HEK293 (cell line): Measurements from ENCODE around the gene RAET1E.

Source experiments
- CTCF ChIA-PET: fragments of 350-600 bp; formaldehyde crosslinking; extraction: SDS; loops from one replicate; lab custom pipeline; 2021; ENCODE audit warnings: antibody characterized with exemption; lab: Yijun Ruan, JAX
- POLR2A ChIA-PET: fragments of 300-600 bp; formaldehyde crosslinking; extraction: SDS; loops from one replicate; lab custom pipeline; 2020; ENCODE audit warnings: antibody characterized with exemption, inconsistent platforms; lab: Yijun Ruan, JAX
- H3K27ac ChIP-seq: fragments of 200-500 bp; sonication (Bioruptor generic); 2 replicates; pipeline ENCODE4 v1.5.1; 2014; ENCODE audit warnings: low read depth, low read length, control low read depth, inconsistent platforms; ENCODE audit errors: extremely low read depth
- H3K36me3 ChIP-seq, 2 experiments: fragments of 200-500 bp in 1 of 2; sonication (Bioruptor generic) in 1 of 2; 1 replicate in 1 of 2; 2 replicates in 1 of 2; pipeline ENCODE4 v1.5.1; 2014 to 2017; ENCODE audit warnings: inconsistent platforms in 2 of 2, low read length in 2 of 2; ENCODE audit not compliant: control insufficient read depth in 2 of 2, insufficient read depth in 1 of 2
- H3K4me1 ChIP-seq: fragments of 200-500 bp; sonication (Bioruptor generic); 2 replicates; pipeline ENCODE4 v1.5.1; 2014; ENCODE audit warnings: mild to moderate bottlenecking, low read length, inconsistent platforms; ENCODE audit not compliant: control insufficient read depth, insufficient read depth
- H3K4me3 ChIP-seq: 2 replicates; pipeline ENCODE4 v1.5.1; 2011; ENCODE audit warnings: low read depth, mild to moderate bottlenecking, control low read depth, low read length, moderate library complexity
- H3K9me3 ChIP-seq: fragments of 200-500 bp; sonication (Bioruptor generic); 2 replicates; pipeline ENCODE4 v1.5.1; 2014; ENCODE audit warnings: low read depth, low read length, inconsistent platforms; ENCODE audit not compliant: control insufficient read depth, insufficient read depth
- GLIS2 ChIP-seq: fragments of 450-650 bp; formaldehyde crosslinking; IDR thresholded peaks from 2 replicates; pipeline ENCODE4 v1.5.1; 2016; ENCODE audit warnings: missing biosample characterization, missing genetic modification characterization
- HOXD13 ChIP-seq: sonication (generic); formaldehyde crosslinking; IDR thresholded peaks from 2 replicates; pipeline ENCODE4 v1.8.0; 2022; ENCODE audit warnings: missing genetic modification reagents, borderline replicate concordance
- MYNN ChIP-seq: fragments of 450-650 bp; formaldehyde crosslinking; IDR thresholded peaks from 2 replicates; pipeline ENCODE4 v1.5.1; 2016; ENCODE audit warnings: missing biosample characterization, missing genetic modification characterization, borderline replicate concordance
- REPIN1 ChIP-seq: fragments of 450-650 bp; formaldehyde crosslinking; IDR thresholded peaks from 2 replicates; pipeline ENCODE4 v1.5.1; 2017; ENCODE audit warnings: missing biosample characterization, missing genetic modification characterization, low read depth
- ZBTB7A ChIP-seq: fragments of 450-650 bp; formaldehyde crosslinking; IDR thresholded peaks from 2 replicates; pipeline ENCODE4 v1.5.1; 2016; ENCODE audit warnings: low read depth, missing biosample characterization, missing genetic modification characterization
- ZNF239 ChIP-seq: fragments of 450-650 bp; formaldehyde crosslinking; IDR thresholded peaks from 2 replicates; pipeline ENCODE4 v1.5.1; 2016; ENCODE audit warnings: missing biosample characterization, missing genetic modification characterization
- ZNF24 ChIP-seq: fragments of 450-650 bp; formaldehyde crosslinking; IDR thresholded peaks from 2 replicates; pipeline ENCODE4 v1.5.1; 2016; ENCODE audit warnings: missing biosample characterization, missing genetic modification characterization
- ZNF324 ChIP-seq: fragments of 450-650 bp; formaldehyde crosslinking; IDR thresholded peaks from 2 replicates; pipeline ENCODE4 v1.5.1; 2016; ENCODE audit warnings: missing biosample characterization, missing genetic modification characterization
- ZNF335 ChIP-seq: fragments of 450-650 bp; formaldehyde crosslinking; conservative IDR thresholded peaks from 2 replicates; pipeline ENCODE4 v1.5.1; 2016; ENCODE audit warnings: missing biosample characterization, missing genetic modification characterization
- ZNF426 ChIP-seq: fragments of 450-650 bp; formaldehyde crosslinking; IDR thresholded peaks from 2 replicates; pipeline ENCODE4 v1.5.1; 2017; ENCODE audit warnings: missing biosample characterization, missing genetic modification characterization, mild to moderate bottlenecking, inconsistent platforms, moderate library complexity
- ZNF530 ChIP-seq: fragments of 450-650 bp; formaldehyde crosslinking; IDR thresholded peaks from 2 replicates; pipeline ENCODE4 v1.5.1; 2016; ENCODE audit warnings: low read depth, missing biosample characterization, missing genetic modification characterization
- ZNF558 ChIP-seq: fragments of 450-650 bp; formaldehyde crosslinking; IDR thresholded peaks from 2 replicates; pipeline ENCODE4 v1.5.1; 2016; ENCODE audit warnings: missing biosample characterization, missing genetic modification characterization
- ZSCAN16 ChIP-seq: fragments of 450-650 bp; formaldehyde crosslinking; IDR thresholded peaks from 2 replicates; pipeline ENCODE4 v1.5.1; 2016; ENCODE audit warnings: missing biosample characterization, missing genetic modification characterization
- TF ChIP-seq, protein P1 (sequence below): fragments of 450-650 bp; formaldehyde crosslinking; IDR thresholded peaks from 2 replicates; pipeline ENCODE4 v1.5.1; 2016; ENCODE audit warnings: missing biosample characterization, missing genetic modification characterization
- TF ChIP-seq, protein P2 (sequence below): fragments of 450-650 bp; formaldehyde crosslinking; IDR thresholded peaks from 2 replicates; pipeline ENCODE4 v1.5.1; 2016; ENCODE audit warnings: missing biosample characterization, missing genetic modification characterization
- TF ChIP-seq, protein P3 (sequence below): fragments of 450-650 bp; formaldehyde crosslinking; IDR thresholded peaks from 2 replicates; pipeline ENCODE4 v1.5.1; 2016; ENCODE audit warnings: missing biosample characterization, missing genetic modification characterization, borderline replicate concordance
- TF ChIP-seq, protein P4 (sequence below): fragments of 450-650 bp; formaldehyde crosslinking; IDR thresholded peaks from 2 replicates; pipeline ENCODE4; 2016; ENCODE audit warnings: missing biosample characterization, missing genetic modification characterization
- TF ChIP-seq, protein P5 (sequence below): fragments of 450-650 bp; formaldehyde crosslinking; IDR thresholded peaks from 2 replicates; pipeline ENCODE4 v1.5.1; 2016; ENCODE audit warnings: missing biosample characterization, missing genetic modification characterization
- TF ChIP-seq, protein P6 (sequence below): fragments of 450-650 bp; formaldehyde crosslinking; IDR thresholded peaks from 2 replicates; pipeline ENCODE4 v1.5.1; 2016; ENCODE audit warnings: missing biosample characterization, missing genetic modification characterization

RAET1E gene

DNA sequence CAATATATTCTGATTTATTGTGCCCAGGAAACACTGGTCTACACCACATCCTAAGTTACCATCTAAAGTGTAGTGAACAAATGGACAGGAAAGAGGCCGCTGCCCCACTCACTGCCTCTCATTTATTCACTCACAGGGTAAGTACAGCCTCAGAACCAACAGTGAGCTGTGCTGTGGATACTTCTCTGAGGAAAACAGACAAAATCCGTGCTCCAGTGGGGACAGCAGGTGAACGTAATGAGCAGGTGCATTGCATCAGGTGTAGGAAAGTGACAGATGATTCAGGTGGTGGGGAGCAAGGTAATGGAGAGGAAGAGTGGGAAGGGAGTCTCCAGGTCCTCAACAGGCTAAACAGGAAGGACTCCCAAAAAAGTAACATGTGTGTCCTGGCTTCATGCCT is 35.5 kb upstream of the RAET1E start:
- POLR2A ChIA-PET: no interaction called here
- Histone ChIP-seq H3K9me3 (no peaks in the 10 kb centered on the region), H3K27ac (no peak overlapping the region), H3K36me3 (no peaks in the 10 kb centered on the region), H3K4me3 (no peak overlapping the region), H3K4me1 (no peaks in the 10 kb centered on the region)
- CTCF ChIA-PET: interaction anchor here (0.7 to 1.5 kb wide), 6 partner anchors 17 to 1257 kb away, joined by 3 to 5 read pairs (median 3); no protein-coding TSS in a partner anchor
- TF ChIP-seq ZNF335 (peak; percentile 50), ZNF558 (no peak)

DNA sequence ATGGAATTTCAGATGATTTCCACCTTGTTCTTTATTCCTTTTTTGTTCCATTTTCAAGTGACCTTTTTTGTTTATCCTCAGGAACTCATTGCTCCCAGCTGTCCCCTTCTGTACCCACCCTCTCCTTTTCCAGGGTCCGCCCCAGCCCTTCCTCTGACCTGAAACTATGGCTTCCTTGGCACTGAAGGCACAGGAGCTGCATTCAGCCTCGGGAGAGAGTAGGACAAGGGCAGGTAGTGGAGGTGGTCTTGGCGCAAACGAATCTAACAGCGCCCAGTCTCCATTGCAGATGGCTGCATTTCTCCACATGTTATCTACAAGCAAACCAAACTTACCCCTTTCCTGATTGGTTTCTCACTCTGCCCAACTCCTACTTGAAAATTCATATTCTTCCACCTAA is 35.1 kb upstream of the RAET1E start:
- Histone ChIP-seq H3K36me3 (no peaks in the 10 kb centered on the region), H3K4me1 (no peaks in the 10 kb centered on the region), H3K9me3 (no peaks in the 10 kb centered on the region), H3K27ac (no peak overlapping the region), H3K4me3 (no peak overlapping the region)
- POLR2A ChIA-PET: no interaction called here
- CTCF ChIA-PET: interaction anchor here (0.7 to 1.5 kb wide), 6 partner anchors 17 to 1257 kb away, joined by 3 to 5 read pairs (median 3); no protein-coding TSS in a partner anchor
- no peak for TF ChIP-seq ZNF239 (tag by site-specific recombination)
- TF ChIP-seq, protein P1, sequence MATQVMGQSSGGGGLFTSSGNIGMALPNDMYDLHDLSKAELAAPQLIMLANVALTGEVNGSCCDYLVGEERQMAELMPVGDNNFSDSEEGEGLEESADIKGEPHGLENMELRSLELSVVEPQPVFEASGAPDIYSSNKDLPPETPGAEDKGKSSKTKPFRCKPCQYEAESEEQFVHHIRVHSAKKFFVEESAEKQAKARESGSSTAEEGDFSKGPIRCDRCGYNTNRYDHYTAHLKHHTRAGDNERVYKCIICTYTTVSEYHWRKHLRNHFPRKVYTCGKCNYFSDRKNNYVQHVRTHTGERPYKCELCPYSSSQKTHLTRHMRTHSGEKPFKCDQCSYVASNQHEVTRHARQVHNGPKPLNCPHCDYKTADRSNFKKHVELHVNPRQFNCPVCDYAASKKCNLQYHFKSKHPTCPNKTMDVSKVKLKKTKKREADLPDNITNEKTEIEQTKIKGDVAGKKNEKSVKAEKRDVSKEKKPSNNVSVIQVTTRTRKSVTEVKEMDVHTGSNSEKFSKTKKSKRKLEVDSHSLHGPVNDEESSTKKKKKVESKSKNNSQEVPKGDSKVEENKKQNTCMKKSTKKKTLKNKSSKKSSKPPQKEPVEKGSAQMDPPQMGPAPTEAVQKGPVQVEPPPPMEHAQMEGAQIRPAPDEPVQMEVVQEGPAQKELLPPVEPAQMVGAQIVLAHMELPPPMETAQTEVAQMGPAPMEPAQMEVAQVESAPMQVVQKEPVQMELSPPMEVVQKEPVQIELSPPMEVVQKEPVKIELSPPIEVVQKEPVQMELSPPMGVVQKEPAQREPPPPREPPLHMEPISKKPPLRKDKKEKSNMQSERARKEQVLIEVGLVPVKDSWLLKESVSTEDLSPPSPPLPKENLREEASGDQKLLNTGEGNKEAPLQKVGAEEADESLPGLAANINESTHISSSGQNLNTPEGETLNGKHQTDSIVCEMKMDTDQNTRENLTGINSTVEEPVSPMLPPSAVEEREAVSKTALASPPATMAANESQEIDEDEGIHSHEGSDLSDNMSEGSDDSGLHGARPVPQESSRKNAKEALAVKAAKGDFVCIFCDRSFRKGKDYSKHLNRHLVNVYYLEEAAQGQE (tag by site-specific recombination): no peak
- TF ChIP-seq ZNF530 (tag by site-specific recombination): no peak
- no peak for TF ChIP-seq ZBTB7A
- TF ChIP-seq GLIS2 (tag by site-specific recombination): no peak
- TF ChIP-seq HOXD13 (CRISPR knock-in tag): no peak
- no peak for TF ChIP-seq ZNF426
- TF ChIP-seq, protein P2, sequence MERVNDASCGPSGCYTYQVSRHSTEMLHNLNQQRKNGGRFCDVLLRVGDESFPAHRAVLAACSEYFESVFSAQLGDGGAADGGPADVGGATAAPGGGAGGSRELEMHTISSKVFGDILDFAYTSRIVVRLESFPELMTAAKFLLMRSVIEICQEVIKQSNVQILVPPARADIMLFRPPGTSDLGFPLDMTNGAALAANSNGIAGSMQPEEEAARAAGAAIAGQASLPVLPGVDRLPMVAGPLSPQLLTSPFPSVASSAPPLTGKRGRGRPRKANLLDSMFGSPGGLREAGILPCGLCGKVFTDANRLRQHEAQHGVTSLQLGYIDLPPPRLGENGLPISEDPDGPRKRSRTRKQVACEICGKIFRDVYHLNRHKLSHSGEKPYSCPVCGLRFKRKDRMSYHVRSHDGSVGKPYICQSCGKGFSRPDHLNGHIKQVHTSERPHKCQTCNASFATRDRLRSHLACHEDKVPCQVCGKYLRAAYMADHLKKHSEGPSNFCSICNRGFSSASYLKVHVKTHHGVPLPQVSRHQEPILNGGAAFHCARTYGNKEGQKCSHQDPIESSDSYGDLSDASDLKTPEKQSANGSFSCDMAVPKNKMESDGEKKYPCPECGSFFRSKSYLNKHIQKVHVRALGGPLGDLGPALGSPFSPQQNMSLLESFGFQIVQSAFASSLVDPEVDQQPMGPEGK (tag by site-specific recombination): no peak
- TF ChIP-seq, protein P3, sequence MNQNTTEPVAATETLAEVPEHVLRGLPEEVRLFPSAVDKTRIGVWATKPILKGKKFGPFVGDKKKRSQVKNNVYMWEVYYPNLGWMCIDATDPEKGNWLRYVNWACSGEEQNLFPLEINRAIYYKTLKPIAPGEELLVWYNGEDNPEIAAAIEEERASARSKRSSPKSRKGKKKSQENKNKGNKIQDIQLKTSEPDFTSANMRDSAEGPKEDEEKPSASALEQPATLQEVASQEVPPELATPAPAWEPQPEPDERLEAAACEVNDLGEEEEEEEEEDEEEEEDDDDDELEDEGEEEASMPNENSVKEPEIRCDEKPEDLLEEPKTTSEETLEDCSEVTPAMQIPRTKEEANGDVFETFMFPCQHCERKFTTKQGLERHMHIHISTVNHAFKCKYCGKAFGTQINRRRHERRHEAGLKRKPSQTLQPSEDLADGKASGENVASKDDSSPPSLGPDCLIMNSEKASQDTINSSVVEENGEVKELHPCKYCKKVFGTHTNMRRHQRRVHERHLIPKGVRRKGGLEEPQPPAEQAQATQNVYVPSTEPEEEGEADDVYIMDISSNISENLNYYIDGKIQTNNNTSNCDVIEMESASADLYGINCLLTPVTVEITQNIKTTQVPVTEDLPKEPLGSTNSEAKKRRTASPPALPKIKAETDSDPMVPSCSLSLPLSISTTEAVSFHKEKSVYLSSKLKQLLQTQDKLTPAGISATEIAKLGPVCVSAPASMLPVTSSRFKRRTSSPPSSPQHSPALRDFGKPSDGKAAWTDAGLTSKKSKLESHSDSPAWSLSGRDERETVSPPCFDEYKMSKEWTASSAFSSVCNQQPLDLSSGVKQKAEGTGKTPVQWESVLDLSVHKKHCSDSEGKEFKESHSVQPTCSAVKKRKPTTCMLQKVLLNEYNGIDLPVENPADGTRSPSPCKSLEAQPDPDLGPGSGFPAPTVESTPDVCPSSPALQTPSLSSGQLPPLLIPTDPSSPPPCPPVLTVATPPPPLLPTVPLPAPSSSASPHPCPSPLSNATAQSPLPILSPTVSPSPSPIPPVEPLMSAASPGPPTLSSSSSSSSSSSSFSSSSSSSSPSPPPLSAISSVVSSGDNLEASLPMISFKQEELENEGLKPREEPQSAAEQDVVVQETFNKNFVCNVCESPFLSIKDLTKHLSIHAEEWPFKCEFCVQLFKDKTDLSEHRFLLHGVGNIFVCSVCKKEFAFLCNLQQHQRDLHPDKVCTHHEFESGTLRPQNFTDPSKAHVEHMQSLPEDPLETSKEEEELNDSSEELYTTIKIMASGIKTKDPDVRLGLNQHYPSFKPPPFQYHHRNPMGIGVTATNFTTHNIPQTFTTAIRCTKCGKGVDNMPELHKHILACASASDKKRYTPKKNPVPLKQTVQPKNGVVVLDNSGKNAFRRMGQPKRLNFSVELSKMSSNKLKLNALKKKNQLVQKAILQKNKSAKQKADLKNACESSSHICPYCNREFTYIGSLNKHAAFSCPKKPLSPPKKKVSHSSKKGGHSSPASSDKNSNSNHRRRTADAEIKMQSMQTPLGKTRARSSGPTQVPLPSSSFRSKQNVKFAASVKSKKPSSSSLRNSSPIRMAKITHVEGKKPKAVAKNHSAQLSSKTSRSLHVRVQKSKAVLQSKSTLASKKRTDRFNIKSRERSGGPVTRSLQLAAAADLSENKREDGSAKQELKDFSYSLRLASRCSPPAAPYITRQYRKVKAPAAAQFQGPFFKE (tag by site-specific recombination): no peak
- TF ChIP-seq, protein P4, sequence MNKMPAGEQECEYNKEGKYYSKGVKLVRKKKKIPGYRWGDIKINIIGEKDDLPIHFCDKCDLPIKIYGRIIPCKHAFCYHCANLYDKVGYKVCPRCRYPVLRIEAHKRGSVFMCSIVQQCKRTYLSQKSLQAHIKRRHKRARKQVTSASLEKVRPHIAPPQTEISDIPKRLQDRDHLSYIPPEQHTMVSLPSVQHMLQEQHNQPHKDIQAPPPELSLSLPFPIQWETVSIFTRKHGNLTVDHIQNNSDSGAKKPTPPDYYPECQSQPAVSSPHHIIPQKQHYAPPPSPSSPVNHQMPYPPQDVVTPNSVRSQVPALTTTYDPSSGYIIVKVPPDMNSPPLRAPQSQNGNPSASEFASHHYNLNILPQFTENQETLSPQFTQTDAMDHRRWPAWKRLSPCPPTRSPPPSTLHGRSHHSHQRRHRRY (tag by site-specific recombination): no peak
- TF ChIP-seq, protein P5, sequence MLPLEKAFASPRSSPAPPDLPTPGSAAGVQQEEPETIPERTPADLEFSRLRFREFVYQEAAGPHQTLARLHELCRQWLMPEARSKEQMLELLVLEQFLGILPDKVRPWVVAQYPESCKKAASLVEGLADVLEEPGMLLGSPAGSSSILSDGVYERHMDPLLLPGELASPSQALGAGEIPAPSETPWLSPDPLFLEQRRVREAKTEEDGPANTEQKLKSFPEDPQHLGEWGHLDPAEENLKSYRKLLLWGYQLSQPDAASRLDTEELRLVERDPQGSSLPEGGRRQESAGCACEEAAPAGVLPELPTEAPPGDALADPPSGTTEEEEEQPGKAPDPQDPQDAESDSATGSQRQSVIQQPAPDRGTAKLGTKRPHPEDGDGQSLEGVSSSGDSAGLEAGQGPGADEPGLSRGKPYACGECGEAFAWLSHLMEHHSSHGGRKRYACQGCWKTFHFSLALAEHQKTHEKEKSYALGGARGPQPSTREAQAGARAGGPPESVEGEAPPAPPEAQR (tag by site-specific recombination): no peak
- no peak for TF ChIP-seq ZNF24 (tag by site-specific recombination)
- TF ChIP-seq, protein P6, sequence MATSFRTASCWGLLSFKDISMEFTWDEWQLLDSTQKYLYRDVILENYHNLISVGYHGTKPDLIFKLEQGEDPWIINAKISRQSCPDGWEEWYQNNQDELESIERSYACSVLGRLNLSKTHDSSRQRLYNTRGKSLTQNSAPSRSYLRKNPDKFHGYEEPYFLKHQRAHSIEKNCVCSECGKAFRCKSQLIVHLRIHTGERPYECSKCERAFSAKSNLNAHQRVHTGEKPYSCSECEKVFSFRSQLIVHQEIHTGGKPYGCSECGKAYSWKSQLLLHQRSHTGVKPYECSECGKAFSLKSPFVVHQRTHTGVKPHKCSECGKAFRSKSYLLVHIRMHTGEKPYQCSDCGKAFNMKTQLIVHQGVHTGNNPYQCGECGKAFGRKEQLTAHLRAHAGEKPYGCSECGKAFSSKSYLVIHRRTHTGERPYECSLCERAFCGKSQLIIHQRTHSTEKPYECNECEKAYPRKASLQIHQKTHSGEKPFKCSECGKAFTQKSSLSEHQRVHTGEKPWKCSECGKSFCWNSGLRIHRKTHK (tag by site-specific recombination): no peak
- TF ChIP-seq ZNF324 (tag by site-specific recombination): no peak
- TF ChIP-seq REPIN1: no peak
- TF ChIP-seq MYNN (tag by site-specific recombination): no peak
- no peak for TF ChIP-seq ZSCAN16 (tag by site-specific recombination)
